DOHH2 (cell line): ENCODE data around the gene ZNF268.

Experiments used
- CTCF ChIP-seq: fragments of 200-600 bp; sonication (generic); IDR thresholded peaks from one replicate; pipeline ENCODE4 v1.5.1; 2014; ENCODE audit warnings: antibody characterized with exemption, mild to moderate bottlenecking, low read depth, low read length; ENCODE audit not compliant: poor library complexity, severe bottlenecking
- EZH2phosphoT487 ChIP-seq: fragments of 200-600 bp; sonication (generic); IDR thresholded peaks from 2 replicates; pipeline ENCODE4 v1.6.1; 2017; ENCODE audit warnings: borderline replicate concordance, mild to moderate bottlenecking, antibody characterized with exemption, low read length, moderate library complexity, mixed read lengths

- no peak for TF ChIP-seq CTCF
- TF ChIP-seq EZH2phosphoT487, result no peak
Measured at GRCh38 chr12:133222211-133222610, 40.9 kb downstream of the ZNF268 start.
